Stomach (tissue), 19 donors: ENCODE results near the gene PTTG1IP2. TPM values are rescaled to one million over a fixed set of nuclear protein-coding genes. Genes with fewer than 3 reads are reported as not detected.

Experiments
- DNase-seq, 2 donors: peaks; one replicate each; pipeline versions ENCODE4 v3.0.0 to v3.0.0-alpha.2; 2013 to 2019
- H3K27ac ChIP-seq, 5 donors: fragments of 200-600 bp in 4 of 5; sonication (generic) in 4 of 5; one replicate each; pipeline ENCODE4 v1.5.1; 2013 to 2019; ENCODE audit warnings: mild to moderate bottlenecking in 1 of 5, moderate library complexity in 1 of 5
- H3K27me3 ChIP-seq, 3 donors: fragments of 200-600 bp; sonication (generic); one replicate each; pipeline ENCODE4 v1.5.1; 2017 to 2019; ENCODE audit warnings: mixed run types in 1 of 3
- H3K36me3 ChIP-seq, 4 donors: fragments of 200-600 bp; sonication (generic); 1 replicate in 3 of 4; 2 replicates in 1 of 4; pipeline ENCODE4 v1.5.1; 2016 to 2019
- H3K4me1 ChIP-seq, 4 donors: fragments of 200-600 bp; sonication (generic); one replicate each; pipeline ENCODE4 v1.5.1; 2016 to 2019
- H3K4me3 ChIP-seq, 4 donors: fragments of 200-600 bp; sonication (generic) in 3 of 4; one replicate each; pipeline ENCODE4 v1.5.1; 2016 to 2019; ENCODE audit warnings: mild to moderate bottlenecking in 1 of 4
- H3K9me3 ChIP-seq, 4 donors: fragments of 200-600 bp; sonication (generic); one replicate each; pipeline ENCODE4 v1.5.1; 2016 to 2019
- CTCF ChIP-seq, 7 experiments: fragments of 450-650 bp in 4 of 7; fragments of 200-600 bp in 3 of 7; sonication (generic) in 3 of 7; IDR thresholded peaks; one replicate each; pipeline ENCODE4 v1.5.1; 2016 to 2019; ENCODE audit warnings: antibody characterized with exemption in 7 of 7, control low read depth in 2 of 7, mild to moderate bottlenecking in 1 of 7
- EP300 ChIP-seq: sonication (generic); formaldehyde crosslinking; IDR thresholded peaks from one replicate; pipeline ENCODE4 v1.6.1; 2017; ENCODE audit warnings: antibody characterized with exemption
- POLR2A ChIP-seq, 4 donors: fragments of 450-650 bp; IDR thresholded peaks; one replicate each; pipeline ENCODE4 v1.6.1; 2016; ENCODE audit warnings: antibody characterized with exemption in 4 of 4, control low read depth in 2 of 4, mild to moderate bottlenecking in 1 of 4, moderate library complexity in 1 of 4
- POLR2AphosphoS5 ChIP-seq, 3 donors: sonication (generic); formaldehyde crosslinking; IDR thresholded peaks; one replicate each; pipeline ENCODE4 v1.6.1; 2016; ENCODE audit warnings: antibody characterized with exemption in 3 of 3
- WGBS, 5 donors: extraction: QIAGEN DNeasy Blood & Tissue Kit in 3 of 5; methylation state at CpG; one replicate each; pipeline versions ENCODE4 v1.1.5 to v1.1.7; 2013 to 2018; 5-methylcytosine and 5-hydroxymethylcytosine counted together
- intact Hi-C: fragments of 100-400 bp; cut with DNase I; formaldehyde crosslinking; loops from one replicate; pipeline ENCODE4 v1.15.1; 2023; ENCODE audit warnings: low total_unique reads
- long read RNA-seq, 10 donors: transcript quantifications; one replicate each; lab custom pipeline, GENCODE V29; 2026
- polyA plus RNA-seq, 3 donors: library from polyadenylated mRNA; stranded (reverse); fragments of 200-250 nt; gene quantifications; one replicate each; pipeline ENCODE4 v1.2.3, GENCODE V29; 2013
- total RNA-seq, 5 donors: library from RNA; depleted of rRNA; stranded (reverse); fragments of >200 nt; gene quantifications; one replicate each; pipeline versions ENCODE4 v1.1.0 to v1.2.3, GENCODE V29; 2014 to 2016
- donor health status: healthy with polysubstance abuse.
- donor health status: Bipolar disorder and iron deficiency.
- donor health status: healthy.

The PTTG1IP2 gene
- not detected for total RNA-seq
- polyA plus RNA-seq: not detected
- long read RNA-seq, donor 1: 0 reads
- long read RNA-seq, donor 2: 0 reads
- long read RNA-seq, donor 3: 0 reads
- long read RNA-seq, donor 4: 0 reads
- long read RNA-seq, donor 5: 0 reads
- long read RNA-seq, donor 6: 0 reads
- long read RNA-seq, donor 7: 0 reads
- long read RNA-seq, donor 8: 0 reads
- long read RNA-seq, donor 9: 0 reads
- long read RNA-seq, donor 10: 0 reads

- WGBS, 5 donors: 92 to 100% (median 95%) methylated on average over 3 to 4 of the region's 4 CpGs
- Histone ChIP-seq H3K27me3 (no peaks in the 10 kb centered on the region), H3K4me3 (no peak within 1 kb of the TSS), H3K4me1 (no peaks in the 10 kb centered on the region), H3K9me3 (peaks cover 0 to 4% (median under 1%) of the 10 kb centered on the region in 4 donors), H3K36me3 (no peaks in the 10 kb centered on the region), H3K27ac (no peak within 1 kb of the TSS)
- DNase-seq: no peak
- intact Hi-C loops: no loop called here
- TF ChIP-seq CTCF (IDR thresholded peaks at IDR 0.05): no peak
- TF ChIP-seq POLR2AphosphoS5 (IDR thresholded peaks at IDR 0.05): no peak
- TF ChIP-seq EP300: no peak
- TF ChIP-seq POLR2A (IDR thresholded peaks at IDR 0.05): no peak
Measured at GRCh38 chr7:90469554-90469953, at the start of gene PTTG1IP2. Gene PTTG1IP2 (plus strand): TSS chr7:90469639. CDS start chr7:90469787, 148 bp downstream.

- 75 to 85% (median 82%) methylated on average over 6 of the region's 6 CpGs for WGBS, 5 donors
- H3K36me3 ChIP-seq: peaks cover 0 to 3% (median under 1%) of the 10 kb centered on the region in 4 donors
- H3K4me3 ChIP-seq: no peak overlapping the region
- H3K27me3 ChIP-seq: no peaks in the 10 kb centered on the region
- intact Hi-C loops: no loop called here
- no peak overlapping the region for H3K27ac ChIP-seq
- DNase-seq: no peak
- no peaks in the 10 kb centered on the region for H3K9me3 ChIP-seq
- no peak for TF ChIP-seq EP300
- TF ChIP-seq POLR2A (IDR thresholded peaks at IDR 0.05): no peak
- TF ChIP-seq POLR2AphosphoS5 (IDR thresholded peaks at IDR 0.05): no peak
- no peak for TF ChIP-seq CTCF (IDR thresholded peaks at IDR 0.05)
- H3K4me1 ChIP-seq: no peaks in the 10 kb centered on the region
Measured at GRCh38 chr7:90421651-90422050, 47.8 kb upstream of the PTTG1IP2 start.

GRCh38 chr7:90424720-90425119 lies 44.7 kb upstream of the PTTG1IP2 start:
- WGBS, 5 donors: 76 to 83% (median 80%) methylated on average over 3 of the region's 3 CpGs
- TF ChIP-seq POLR2A (IDR thresholded peaks at IDR 0.05): no peak
- no peak for TF ChIP-seq EP300
- TF ChIP-seq CTCF (IDR thresholded peaks at IDR 0.05): no peak
- TF ChIP-seq POLR2AphosphoS5 (IDR thresholded peaks at IDR 0.05): no peak
- no peaks in the 10 kb centered on the region for H3K4me1 ChIP-seq
- H3K27me3 ChIP-seq: no peaks in the 10 kb centered on the region
- no peak overlapping the region for H3K4me3 ChIP-seq
- H3K9me3 ChIP-seq: no peaks in the 10 kb centered on the region
- H3K27ac ChIP-seq: no peak overlapping the region
- H3K36me3 ChIP-seq: no peaks in the 10 kb centered on the region
- intact Hi-C loops: no loop called here
- no peak for DNase-seq

GRCh38 chr7:90425376-90425775 lies 44.1 kb upstream of the PTTG1IP2 start:
- WGBS, 5 donors: 0 to 70% (median 60%) methylated on average over 2 of the region's 2 CpGs
- H3K4me3 ChIP-seq: no peak overlapping the region
- H3K4me1 ChIP-seq: no peaks in the 10 kb centered on the region
- H3K9me3 ChIP-seq: no peaks in the 10 kb centered on the region
- intact Hi-C loops: no loop called here
- no peak for DNase-seq
- no peaks in the 10 kb centered on the region for H3K36me3 ChIP-seq
- no peaks in the 10 kb centered on the region for H3K27me3 ChIP-seq
- H3K27ac ChIP-seq: no peak overlapping the region
- no peak for TF ChIP-seq POLR2A (IDR thresholded peaks at IDR 0.05)
- no peak for TF ChIP-seq EP300
- TF ChIP-seq POLR2AphosphoS5 (IDR thresholded peaks at IDR 0.05): no peak
- TF ChIP-seq CTCF (IDR thresholded peaks at IDR 0.05): no peak
